ENCODE measurements around the gene CRIP1.

CRIP1 gene

GRCh38 chr14:105469456-105470349 is 17.0 kb upstream of the CRIP1 start:
- no peak for DNase-seq (ENCODE audit: low read depth, low spot score)

GRCh38 chr14:105470350-105471296 is 16.1 kb upstream of the CRIP1 start:
- DNase-seq (ENCODE audit: low read depth, low spot score) = no peak

DNA sequence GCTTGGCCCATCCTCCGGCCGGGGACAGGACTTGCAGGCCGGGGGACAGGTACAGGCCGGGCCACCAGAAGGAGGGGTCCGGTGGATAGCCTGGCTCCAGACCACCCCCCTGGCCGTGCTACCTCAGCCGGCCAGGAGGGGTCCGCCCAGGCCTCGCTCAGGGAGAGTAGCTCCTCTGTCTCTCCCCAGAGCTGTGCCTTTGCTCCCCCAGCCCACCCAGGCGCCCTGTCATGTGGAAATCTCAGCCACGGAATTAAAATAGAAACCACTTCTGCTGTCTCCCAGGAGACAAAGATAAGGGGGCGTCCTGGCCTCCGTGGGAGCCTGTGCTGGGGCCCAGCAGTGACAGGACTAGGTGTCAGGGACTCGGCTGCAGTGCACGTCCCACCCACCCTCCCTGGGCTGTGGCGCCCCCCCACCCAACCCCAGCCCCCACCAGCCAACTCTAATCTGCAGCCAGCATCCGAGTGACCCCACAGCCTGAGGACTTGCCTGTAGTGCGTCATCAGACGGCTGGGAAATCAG is 15.3 kb upstream of the CRIP1 start:
- DNase-seq (ENCODE audit: low read depth, low spot score) = no peak

DNA sequence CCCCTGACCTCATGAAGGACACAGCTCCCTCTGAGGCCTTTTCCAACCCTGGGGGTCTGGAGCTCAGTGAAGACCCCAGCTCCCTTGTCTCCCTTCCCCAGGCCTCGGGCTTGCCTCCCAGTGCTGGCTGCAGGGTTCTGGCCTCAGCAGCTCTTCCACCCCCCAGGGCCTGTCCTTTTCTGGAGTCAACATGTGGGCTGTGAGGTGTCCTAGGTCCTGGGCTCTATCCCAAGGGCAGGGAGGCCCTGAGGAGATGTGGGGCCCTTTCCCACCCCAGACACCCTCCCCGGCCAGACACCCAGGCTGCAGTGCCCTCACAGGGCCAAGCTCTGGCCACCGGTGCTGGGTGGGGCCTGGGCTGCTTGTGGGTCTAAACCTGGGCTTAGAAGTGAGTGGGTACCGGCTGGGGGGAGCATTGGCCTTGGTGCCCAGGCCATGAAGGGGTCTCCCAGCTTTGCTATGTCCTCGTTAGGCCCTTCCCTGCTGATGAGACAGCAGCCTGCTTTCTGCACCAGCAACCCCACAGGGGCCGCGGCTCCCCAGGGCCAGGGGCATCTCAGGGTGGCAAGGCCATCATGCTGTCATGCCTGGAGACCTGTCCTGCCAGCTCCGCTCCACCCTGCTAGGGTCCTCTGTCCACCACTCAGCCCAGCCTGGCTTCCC is 14.7 kb upstream of the CRIP1 start:
- DNase-seq (ENCODE audit: low read depth, low spot score) = no peak

DNA sequence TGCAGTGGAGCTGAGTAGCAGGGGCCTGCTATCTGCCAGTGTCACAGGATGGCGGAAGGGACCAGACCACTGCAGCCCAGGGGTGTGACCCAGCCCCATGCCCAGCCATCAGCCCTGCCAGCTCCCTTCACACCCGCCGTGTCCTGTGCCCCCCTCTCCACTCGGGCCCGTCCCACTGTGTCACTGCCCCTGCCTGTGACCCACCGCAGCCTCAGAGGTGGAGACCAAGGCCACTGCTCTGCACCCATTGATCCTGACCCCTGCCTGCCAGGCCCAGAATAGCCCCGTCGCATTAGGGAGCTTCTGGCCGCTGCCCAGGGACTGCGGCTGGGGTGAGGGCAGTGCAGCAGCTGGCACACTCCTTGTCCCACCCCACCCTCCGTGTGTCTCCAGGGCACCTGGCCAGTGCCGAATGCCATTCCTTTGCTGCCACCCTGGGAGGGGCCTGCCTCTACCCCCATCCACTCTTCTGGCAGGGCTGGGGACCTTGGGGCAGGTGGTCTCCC is 14.1 kb upstream of the CRIP1 start:
- DNase-seq (ENCODE audit: low read depth, low spot score) = no peak

GRCh38 chr14:105473033-105473676 is 13.5 kb upstream of the CRIP1 start:
- DNase-seq (ENCODE audit: low read depth, low spot score) = no peak

DNA sequence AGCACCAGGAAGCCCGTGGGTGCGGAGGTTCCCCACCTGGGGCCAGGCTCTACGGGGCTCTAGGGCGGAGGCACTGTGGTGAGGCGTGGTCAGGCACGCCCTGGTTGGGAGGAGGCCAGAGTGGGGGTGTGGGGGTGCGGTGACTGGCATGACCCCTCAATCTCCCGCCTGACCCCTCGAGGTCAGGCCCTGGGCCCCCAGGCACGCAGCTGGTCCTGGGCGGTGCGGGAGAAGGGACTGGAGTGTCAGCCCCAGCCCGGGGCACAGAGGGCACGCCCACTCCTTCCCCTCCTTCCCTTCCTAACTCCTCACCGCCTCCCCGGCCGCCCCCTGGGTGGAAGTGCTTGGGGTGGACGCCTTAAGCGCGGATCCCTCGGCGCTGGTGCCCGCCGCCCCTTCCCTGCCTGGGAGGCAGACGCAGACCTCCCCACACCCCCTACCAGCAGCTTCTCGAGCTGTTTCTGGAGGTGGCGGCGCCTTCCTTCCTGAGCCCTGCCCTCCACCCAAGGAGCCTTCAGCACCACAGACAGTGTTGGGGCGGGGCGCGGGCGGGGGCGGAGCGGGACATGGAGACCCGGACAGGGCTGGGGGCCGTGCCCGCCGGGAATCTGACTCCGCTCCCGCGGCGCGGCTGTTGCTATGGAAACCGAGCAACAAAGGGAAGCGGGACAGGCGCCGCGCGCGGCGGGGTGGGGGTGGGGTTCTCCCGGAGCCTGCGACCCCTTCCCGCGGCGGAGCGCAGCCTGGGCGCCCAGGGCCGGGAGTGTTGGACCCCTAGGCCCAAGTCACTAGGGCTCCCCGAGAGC is 12.8 kb upstream of the CRIP1 start:
- DNase-seq (ENCODE audit: low read depth, low spot score) = no peak

GRCh38 chr14:105474483-105475268 is 12.0 kb upstream of the CRIP1 start, which contains the start of gene CRIP2:
CRIP2 (plus strand) TSS chr14:105474821; CDS start chr14:105474863, 42 bp downstream.
- DNase-seq (ENCODE audit: low read depth, low spot score) = no peak

DNA sequence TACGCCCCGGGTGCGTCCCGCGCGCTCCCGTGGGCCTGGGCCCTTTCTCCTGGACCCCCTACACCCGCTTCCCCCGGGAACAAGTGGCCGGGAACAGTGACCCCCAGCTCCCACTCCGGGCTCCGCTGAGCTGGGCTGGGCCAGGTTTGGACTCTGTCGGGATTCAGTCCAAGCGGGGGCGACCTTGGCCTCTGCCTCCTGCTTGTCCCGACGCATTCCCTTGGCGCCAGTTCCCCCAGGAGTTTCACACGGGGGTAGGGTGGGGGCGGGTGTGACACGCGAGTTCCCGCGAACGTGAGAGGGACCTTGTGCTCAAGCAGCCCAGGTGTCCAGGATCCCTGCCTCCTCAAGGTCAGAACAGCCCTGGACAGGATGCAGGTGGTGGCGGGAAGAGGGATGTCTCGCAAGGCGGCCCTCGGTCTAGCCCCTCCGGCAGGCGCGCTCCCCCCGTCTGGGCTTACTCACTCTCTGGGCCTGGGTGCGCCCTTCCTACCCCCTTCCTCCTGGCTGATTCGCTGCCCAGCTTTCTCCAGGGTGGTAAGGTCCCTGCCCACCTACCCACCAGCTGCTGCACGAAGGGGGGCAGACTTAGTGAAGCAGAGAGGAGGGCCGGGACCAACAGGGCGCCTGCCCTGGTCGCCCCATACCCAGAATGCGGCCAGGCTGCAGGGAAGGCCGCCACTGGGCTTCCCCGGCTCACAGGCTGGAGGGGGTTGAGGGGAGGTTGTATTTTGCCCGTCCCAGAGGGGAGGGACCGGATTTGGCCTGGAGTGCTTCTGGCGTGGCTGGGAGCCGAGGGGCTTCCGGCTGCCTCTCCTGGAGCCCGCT is 11.2 kb upstream of the CRIP1 start:
- DNase-seq (ENCODE audit: low read depth, low spot score) = no peak

GRCh38 chr14:105476097-105476830 is 10.4 kb upstream of the CRIP1 start:
- DNase-seq (ENCODE audit: low read depth, low spot score) = no peak

DNA sequence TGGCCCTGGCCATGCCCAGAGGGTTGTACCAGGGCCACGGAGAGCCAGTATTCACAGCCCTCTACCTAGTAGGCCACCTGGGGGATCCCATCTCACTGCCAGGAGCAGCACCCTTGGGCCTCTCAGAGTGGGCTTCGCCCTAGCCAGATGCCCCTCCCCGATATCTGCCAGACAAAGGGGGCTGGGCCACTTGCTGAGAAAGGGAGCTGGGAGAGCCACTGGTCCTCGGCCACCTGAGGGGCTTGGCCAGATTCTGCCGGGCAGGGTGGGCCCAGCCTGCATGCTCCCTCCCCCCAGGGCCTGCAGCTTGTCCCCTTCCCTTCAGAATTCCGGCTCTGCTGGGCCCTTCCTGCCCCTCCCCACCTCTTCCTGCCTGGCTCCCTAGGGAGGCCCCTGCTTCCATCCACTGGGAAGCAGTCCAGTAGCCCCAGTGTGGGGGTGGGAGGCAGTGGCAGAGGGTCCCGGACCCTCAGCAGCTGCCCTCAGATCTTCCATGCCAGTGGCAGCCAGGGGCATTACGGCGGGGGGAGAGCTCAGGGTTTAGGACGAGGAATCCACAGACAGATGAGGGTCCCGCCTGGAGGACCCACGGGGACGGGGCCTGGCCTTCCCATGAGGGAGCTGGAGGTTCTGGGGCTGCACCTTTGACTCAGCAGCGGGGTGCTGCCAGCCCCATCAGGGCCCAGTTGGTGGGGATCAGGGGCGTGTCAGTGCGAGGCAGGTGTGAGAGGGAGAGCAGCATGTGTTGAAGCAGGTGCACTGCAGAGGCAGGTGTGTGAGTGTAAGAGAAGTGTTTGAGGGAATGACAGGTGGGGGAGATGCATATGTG is 9.6 kb upstream of the CRIP1 start:
- DNase-seq (ENCODE audit: low read depth, low spot score) = no peak

- no peak for DNase-seq (ENCODE audit: low read depth, low spot score)
These were observed 8.9 kb upstream of the CRIP1 start for GRCh38 chr14:105477660-105478397.

DNA sequence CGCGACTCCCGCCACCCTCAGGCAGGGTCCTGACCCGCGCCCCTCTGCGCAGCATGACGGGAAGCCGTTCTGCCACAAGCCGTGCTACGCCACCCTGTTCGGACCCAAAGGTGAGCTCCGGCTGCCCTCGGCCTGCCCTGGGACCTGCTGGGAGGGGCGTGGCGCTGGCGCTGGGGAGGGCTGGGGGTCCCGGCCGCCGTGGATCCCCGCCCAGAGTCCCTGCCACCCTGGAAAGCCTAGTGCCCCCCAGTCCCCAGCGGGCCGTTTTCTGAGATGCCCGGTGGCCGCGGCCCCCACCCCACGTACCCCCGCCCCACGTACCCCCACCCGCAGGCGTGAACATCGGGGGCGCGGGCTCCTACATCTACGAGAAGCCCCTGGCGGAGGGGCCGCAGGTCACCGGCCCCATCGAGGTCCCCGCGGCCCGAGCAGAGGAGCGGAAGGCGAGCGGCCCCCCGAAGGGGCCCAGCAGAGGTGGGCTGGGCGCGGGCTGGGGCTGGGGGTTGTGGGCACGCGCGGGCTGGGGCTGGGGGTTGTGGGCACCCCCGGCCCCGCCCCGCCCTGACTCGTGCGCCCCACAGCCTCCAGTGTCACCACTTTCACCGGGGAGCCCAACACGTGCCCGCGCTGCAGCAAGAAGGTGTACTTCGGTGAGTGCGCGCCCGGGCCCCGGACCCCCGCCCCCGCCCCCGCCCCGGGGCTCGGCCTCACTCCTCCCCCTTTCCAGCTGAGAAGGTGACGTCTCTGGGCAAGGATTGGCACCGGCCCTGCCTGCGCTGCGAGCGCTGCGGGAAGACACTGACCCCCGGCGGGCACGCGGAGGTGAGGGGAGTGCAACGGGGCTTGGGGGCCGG is 8.1 kb upstream of the CRIP1 start:
- DNase-seq (ENCODE audit: low read depth, low spot score) = no peak

- DNase-seq (ENCODE audit: low read depth, low spot score) = no peak
These were observed 7.1 kb upstream of the CRIP1 start for GRCh38 chr14:105479431-105480158.
